T47D (cell line): ENCODE data around the gene SEC62.

ENCODE experiments used
- DNase-seq, 2 experiments: peaks; one replicate each; pipeline versions ENCODE4 v3.0.0 to v3.0.0-alpha.2; 2011 to 2012; ENCODE audit warnings: low read depth in 1 of 2, low spot score in 1 of 2
- JUND ChIP-seq: IDR thresholded peaks from 2 replicates; pipeline ENCODE4 v1.6.1; 2012; ENCODE audit warnings: low read depth
- in situ Hi-C: cut with HindIII; loops from 2 replicates; pipeline ENCODE4 v1.10.0; 2016; ENCODE audit warnings: low sequenced_read_pairs, low pct_unique_long_range_greater_than_20kb

SEC62 gene, protein sequence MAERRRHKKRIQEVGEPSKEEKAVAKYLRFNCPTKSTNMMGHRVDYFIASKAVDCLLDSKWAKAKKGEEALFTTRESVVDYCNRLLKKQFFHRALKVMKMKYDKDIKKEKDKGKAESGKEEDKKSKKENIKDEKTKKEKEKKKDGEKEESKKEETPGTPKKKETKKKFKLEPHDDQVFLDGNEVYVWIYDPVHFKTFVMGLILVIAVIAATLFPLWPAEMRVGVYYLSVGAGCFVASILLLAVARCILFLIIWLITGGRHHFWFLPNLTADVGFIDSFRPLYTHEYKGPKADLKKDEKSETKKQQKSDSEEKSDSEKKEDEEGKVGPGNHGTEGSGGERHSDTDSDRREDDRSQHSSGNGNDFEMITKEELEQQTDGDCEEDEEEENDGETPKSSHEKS

DNA sequence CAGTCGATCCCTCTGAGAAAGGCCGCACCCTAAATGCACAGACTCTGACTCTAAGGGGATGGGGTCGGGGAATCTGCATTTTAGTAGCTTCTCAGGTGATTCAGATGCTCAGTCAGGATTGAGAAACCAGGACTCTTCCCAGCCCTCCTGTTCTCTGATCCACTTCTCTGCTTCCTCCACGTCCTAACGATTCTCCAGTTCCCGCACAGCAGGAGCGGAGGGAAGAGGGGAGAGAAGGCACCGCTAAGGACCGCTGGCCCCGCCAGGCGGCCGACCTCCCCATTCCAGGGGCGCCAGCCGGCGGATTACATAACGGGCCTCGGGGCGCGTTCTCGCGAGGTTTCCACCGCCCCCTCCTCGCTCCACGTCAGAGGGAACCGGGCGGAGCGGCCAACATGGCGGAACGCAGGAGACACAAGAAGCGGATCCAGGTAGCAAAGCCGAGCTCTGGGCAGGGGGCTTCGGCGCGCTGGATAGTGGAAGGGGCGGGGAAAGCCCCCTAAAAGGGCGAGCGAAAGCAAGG lies at the start of gene SEC62:
Gene SEC62, plus strand, starts transcription at position 380 of the 523 bp plus-strand sequence. Its CDS starts 16 bp downstream, at position 396.
- in situ Hi-C loops: no loop called here
- TF ChIP-seq JUND: no peak
- peak; percentile 91 to 97 for DNase-seq

DNA sequence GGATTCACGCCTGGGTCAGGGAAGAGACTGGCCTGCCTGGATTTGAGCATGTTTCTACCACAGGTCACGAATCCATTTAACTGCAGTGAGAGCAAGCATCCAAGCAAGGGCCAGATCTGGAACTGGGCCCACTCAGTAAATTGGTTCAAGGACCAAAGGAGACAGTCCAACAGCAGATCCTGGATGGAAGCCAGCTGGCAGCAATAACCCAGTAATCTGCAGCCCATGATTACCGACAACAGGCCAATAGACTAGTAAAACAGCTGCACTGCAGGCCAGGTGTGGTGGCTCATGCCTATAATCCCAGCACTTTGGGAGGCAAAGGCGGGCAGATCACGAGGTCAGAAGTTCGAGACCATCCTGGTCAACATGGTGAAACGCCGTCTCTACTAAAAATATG lies 43.4 kb upstream of the SEC62 start:
- no peak for TF ChIP-seq JUND
- DNase-seq: peak in 1 of 2 experiments; percentile 22
- in situ Hi-C loops: no loop called here

DNA sequence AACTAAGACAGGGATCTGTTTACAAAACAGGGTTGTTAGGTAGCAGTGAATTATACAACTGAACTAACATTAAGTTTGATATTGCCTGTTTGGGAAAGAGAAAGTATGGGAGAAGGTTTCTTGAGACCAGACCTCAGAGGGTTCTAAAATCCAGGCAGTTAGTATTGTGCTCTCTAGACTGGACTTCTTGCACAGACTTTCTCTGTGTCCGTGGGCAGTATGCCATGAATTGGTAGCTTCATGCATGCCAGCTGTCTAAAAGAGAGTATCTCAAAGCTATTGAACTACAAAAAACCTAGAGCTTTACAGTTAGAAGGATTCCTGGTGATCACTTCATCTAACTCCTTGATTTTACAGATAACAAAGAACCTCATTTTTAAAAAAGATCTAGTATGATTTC lies 42.8 kb upstream of the SEC62 start:
- in situ Hi-C loops: no loop called here
- no peak for TF ChIP-seq JUND
- DNase-seq: no peak

- peak; percentile 44 to 74 for DNase-seq
- in situ Hi-C loops: no loop called here
- no peak for TF ChIP-seq JUND
Measured at GRCh38 chr3:169929830-169930519, 36.6 kb upstream of the SEC62 start.

GRCh38 chr3:169930843-169931242 lies 35.8 kb upstream of the SEC62 start:
- DNase-seq: no peak
- in situ Hi-C loops: no loop called here

GRCh38 chr3:169931747-169932520 lies 34.7 kb upstream of the SEC62 start:
- no peak for DNase-seq
- in situ Hi-C loops: no loop called here
- no peak for TF ChIP-seq JUND

More at GRCh38 chr3:169930843-169931242, 35.8 kb upstream of the SEC62 start:
- no peak for TF ChIP-seq JUND

DNA sequence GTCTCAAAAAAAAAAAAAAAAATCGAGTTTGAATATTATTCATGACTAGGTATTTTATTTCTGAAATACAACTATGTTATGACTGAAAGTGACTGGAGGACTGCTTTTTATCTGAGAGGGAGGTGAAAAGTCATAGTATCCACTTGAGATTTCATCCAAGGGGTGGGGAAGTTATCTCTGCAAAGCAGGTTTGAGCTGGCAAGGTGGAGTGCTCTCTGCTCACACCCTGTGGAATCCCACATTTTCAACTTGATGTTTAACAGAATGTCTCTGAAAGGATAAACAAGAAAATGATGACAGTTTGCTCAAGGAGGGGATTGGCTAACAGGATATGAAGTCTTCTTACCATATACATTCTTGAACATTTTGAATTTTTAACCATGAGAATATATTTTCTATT lies 27.3 kb upstream of the SEC62 start:
- DNase-seq: no peak
- no peak for TF ChIP-seq JUND
- in situ Hi-C loops: no loop called here

DNA sequence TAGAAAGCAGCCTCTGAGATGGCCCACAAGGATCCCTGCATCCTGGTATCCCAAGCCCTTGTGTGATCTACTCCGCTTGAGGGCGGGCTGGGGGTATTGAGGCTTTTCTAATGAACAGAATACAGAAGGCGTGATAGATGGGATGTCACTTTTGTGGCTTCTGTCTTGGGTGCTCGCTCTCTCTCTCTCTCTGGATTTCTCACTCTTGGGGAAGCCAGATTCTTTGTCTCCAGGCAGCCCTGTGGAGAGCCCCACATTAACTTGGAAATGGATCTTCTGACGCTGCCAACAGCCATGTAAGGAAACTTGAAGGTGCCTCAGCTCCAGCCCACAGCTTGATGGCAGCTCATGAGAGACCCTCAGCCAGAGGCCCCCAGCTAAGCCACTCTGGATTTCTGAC lies 26.9 kb upstream of the SEC62 start:
- no peak for TF ChIP-seq JUND
- DNase-seq: no peak
- in situ Hi-C loops: no loop called here

DNA sequence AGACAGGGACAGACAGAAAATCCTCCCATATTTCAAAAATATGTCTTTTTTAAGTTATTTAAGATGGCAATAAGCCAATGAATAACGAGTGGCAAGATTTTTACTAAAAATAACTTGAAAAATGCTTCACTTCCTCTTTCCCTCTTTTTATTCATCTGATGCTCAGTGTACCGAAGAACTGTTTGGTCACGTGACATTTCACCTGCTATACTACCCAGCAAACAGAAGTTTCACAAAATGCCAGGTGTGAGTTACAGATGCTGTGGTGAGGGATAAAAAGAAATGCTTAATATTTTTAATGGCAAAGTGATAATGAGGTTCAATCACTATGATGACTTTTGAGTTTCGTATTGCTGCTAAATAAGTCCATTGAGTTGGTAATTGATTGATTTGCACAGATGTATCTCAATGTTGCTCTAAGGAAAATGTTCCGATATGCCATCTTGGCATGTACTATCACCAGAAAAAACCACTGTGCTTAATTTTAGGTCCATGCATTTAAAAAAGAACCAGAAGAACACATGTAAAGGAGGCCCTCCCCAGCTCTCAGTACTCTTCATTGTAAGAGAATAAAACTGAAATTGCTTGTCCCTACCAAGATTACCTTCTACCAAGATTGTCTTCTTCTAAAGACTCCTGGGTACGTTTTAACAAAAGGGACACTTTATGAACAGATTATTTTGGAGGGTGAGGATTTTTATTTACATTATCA lies 26.0 kb upstream of the SEC62 start:
- no peak for TF ChIP-seq JUND
- in situ Hi-C loops: no loop called here
- no peak for DNase-seq

DNA sequence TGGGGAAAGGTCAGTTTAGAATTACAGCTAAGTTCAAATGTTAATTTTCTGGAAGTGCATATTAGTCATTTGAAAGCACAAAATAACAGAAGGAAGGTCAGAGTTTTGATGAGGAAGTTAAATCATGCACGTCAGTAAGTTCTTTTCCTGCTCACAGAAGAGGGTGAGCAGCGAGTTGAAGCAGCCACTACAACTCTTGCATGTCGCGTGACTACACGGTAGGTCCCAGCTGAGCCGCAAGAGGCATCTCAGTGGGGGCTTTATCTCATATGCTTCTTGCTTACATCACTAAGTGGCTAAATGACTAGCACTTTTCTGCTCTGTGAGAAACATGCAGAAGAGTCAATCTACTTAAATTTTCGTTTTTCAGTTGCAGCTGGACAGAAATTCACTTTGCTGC lies 21.3 kb upstream of the SEC62 start:
- in situ Hi-C loops: no loop called here
- TF ChIP-seq JUND: no peak
- DNase-seq: no peak

DNA sequence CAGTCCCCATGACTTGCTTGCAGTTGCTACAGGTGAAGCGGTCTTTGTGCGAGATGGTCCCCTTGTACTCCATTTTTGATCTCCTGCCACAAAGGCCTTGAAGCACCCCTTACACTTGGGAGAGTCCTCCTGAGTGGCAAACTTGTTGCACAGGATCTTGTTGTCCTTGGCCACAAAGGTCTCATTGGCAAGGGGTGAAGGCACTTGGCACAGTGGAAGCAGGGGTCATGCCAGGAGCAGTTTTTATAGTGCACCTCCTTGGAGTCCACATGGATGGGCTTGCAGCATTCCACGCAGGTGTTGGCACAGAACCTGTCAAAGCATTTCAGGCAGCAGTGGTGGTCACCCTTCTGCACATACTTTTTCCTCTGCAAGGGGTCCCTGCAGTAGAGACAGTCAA lies 20.3 kb upstream of the SEC62 start:
- TF ChIP-seq JUND: no peak
- DNase-seq: no peak
- in situ Hi-C loops: no loop called here
